NCI-H2227 treated with DMSO at 0.1 percent for 48 hours (cell line): Measurements from ENCODE around the gene LPP.

Source experiments
- DNase-seq: peaks from one replicate; lab custom pipeline; 2025; lab: John Stamatoyannopoulos, UW

The LPP gene

GRCh38 chr3:188253800-188254452 is 100.0 kb downstream of the LPP start:
- DNase-seq = no peak

- DNase-seq = no peak
These were observed 100.6 kb downstream of the LPP start for GRCh38 chr3:188254520-188255070.

- no peak for DNase-seq
These were observed 101.2 kb downstream of the LPP start for GRCh38 chr3:188255190-188255589.

GRCh38 chr3:188256758-188257157 is 102.8 kb downstream of the LPP start:
- no peak for DNase-seq

GRCh38 chr3:188257384-188258026 is 103.5 kb downstream of the LPP start:
- DNase-seq = no peak

DNA sequence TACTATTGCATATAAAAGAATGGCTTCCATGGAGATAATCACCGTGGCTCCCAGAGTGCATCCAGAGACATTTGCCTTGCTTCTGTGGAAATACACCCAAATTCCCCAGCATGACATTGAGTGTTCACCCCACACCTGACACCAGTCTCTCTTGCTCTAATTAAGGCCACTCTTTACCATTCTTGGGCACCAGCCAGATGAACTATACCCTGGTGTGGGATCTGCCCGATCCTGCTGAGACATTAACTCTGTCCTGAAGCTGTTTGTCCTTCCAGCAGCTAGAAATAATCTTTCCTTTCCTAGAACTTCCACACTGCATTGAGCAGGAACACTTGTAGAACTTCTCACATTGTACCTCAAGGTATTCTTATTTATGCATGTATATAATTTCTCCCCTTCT is 105.2 kb downstream of the LPP start:
- DNase-seq = no peak

DNA sequence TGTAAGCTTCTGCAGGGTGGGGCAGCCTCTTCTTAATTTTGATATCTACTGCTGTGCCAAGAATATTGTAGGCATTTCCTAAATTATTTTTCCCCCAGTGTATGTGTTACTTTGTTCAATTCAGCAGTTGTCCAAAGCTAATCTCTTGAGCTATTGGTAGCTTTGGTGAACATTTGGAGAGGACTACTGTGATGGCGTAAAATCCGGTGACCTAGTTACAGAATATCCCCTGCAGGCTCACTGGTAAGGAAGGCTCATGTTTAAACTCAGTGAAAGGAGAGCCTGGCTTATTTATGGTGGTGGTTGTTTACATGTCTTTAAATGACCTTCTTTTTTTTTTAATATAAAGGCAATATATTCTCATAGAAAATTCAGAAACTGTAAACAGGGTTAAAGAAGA is 105.6 kb downstream of the LPP start:
- no peak for DNase-seq

DNA sequence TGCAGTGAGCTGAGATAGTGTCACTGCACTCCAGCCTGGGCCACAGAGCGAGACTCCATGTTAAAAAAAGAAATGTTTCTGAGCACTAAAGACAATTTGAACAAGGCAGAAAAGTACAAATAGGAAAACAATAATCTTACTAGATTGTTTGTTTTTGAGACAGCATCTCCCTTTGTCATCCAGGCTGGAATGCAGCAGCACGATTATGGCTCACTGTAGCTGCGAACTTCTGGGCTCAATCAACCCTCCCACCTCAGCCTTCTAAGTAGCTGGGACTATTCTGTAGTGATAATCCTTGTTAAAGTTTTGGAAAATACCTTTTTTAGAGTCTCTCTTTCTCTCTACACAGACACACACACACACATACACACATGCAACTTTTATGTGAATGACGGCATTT is 107.1 kb downstream of the LPP start:
- DNase-seq = no peak

DNA sequence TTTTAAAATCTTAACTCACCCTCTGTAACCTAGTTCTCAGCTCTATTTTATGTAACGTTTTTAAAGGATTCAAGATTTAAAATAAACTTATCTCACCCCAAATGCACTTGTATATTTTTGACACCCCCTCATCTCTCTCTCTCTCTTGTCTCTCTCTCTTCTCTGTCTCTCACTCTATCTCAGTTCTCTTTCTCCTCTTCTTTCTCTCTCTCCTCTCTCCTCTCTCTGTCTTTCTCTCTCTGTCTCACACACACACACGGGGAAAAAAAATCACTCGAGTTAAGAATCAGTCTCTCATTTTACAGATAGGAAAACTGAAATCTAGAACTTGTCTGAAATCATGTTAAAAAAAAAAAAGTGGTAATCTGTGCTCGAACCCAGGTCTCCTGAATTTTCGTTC is 108.5 kb downstream of the LPP start:
- no peak for DNase-seq

DNA sequence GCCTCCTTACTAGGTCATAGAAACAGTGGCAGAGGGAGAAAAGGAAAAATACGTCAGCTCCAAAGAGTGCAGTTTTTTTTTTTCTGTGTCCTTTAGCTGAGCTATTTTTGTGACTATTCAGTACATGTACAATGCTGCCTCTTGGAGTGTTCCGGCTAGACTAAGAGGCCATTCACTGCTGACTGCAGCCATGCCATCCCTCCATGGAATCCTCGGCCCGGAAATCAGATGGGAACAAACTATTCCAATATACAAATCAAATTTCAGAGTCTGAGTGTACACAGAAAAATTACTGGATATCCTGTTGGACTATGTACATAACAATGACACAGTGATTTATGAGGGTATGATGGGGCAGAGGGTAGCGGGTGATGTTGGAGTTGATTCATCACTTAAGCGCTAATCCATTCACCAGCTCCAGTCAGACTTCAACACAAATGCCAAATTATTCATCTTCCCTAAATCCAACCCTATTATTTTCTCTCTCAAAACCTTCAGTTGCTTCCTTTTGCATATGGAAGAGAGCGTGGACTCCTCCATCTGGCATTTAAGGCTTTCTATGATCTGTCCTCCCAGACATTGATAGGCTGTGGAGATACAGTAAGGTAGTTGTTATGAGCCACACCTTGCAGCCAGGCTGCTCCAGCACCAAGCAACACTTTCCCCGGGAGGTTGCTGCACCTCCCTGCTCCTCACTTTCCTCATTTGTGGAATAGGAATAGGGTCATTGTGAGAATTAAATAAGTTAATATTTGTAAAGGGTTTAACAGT is 109.1 kb downstream of the LPP start:
- DNase-seq = peak; percentile 43

- no peak for DNase-seq
These were observed 110.6 kb downstream of the LPP start for GRCh38 chr3:188264226-188265207.

GRCh38 chr3:188266562-188267274 is 112.8 kb downstream of the LPP start:
- DNase-seq = no peak

GRCh38 chr3:188267790-188268335 is 113.9 kb downstream of the LPP start:
- no peak for DNase-seq

DNA sequence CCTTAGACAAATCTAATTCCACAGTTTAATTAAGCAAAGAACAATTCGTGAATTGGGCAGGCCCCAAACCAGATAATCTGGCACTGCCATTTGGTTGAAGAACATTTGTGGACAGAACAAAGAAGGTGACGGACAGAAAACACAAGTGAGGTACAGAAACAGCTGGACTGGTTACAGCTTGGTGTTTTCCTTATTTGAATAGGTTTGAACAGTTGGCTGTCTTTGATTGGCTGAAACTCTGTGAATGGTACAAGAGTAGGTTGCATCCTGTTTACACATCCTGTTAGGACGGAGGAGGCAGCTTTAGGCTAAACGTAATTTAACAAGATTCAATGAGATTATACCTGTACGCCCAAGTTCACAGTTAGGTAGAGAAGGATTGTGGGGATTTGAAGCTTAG is 114.4 kb downstream of the LPP start:
- DNase-seq = no peak

GRCh38 chr3:188269040-188269439 is 115.1 kb downstream of the LPP start:
- no peak for DNase-seq

- no peak for DNase-seq
These were observed 116.5 kb downstream of the LPP start for GRCh38 chr3:188270423-188270972.

GRCh38 chr3:188271226-188271914 is 117.4 kb downstream of the LPP start:
- no peak for DNase-seq

DNA sequence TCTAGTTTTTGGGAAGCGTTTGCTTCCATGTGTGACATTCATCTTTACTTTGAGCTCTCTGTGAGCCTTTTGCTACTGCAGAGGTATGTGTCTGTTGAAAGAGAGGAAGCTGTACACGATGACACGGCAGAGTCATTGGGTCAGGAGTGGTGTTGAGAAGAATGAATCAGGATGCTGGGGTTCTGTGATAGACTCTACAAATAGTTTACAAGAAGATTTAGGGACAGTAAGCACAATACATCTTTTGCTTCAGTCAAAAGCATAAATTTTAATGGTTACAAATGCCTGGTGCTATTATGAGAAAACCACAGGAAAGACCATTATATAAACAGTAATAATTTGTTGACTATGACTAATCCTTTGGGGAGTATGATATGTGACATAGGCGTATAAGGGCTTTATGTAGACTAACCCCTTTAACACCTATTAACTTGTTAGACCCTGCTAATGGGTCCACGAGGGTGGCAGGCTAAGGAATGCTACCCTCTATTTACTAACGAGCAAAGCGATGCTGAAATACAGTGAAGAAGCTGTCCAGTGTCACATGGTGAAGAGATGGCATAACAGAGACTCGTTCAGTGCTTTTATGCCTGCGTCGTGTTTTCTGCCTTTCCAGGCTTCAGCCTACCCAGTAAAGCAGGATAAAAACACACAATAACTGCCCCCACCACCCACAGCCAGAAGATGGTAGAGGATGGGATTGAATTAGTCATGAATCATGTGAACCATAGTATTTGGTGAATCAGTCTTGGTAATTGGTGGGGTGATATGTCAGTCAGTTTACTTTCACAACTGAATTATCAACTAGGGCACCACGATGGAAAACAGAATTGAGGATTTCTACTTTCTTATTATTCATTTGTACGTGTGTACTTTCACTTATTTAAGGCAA is 118.8 kb downstream of the LPP start:
- DNase-seq = no peak
